ENCODE measurements around the gene FAM114A1.
A peak's percentile ranks its signal among the peaks of the same experiment; 100 is the strongest.

FAM114A1 gene

GRCh38 chr4:38867478-38868058, at the start of gene FAM114A1:
Gene FAM114A1, plus strand, starts transcription at chr4:38867806. Its CDS starts 10,273 bp downstream, at chr4:38878079.
- DNase-seq: peak in 1 of 2 experiments; percentile 45

DNA sequence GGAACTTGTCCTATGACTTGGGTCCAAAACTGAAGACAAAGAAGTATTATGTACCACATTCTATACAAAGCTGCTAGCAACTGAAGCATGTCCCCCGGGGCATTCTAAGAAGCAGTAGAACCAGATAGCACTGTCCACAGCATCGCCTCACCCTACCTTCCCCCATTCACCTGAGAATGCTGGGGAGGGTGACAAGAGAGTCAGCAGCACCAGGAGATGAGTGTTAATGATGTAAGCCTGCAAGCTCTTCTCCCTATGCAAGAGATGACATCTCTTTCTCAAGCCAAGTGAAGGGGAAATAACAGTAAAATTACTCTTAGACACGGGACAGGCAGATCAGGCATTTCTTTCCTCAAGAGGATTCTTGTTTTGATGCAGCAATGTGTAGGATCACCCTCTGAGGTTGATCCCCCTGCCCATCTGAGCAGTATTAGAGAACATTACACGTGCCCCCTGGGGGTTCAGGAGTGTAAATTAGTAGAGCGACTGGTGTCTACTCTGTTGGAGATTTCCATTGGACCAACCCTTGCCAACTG, 49.1 kb upstream of the FAM114A1 start:
- no peak for DNase-seq

GRCh38 chr4:38819569-38819968, 48.0 kb upstream of the FAM114A1 start:
- DNase-seq: no peak

DNA sequence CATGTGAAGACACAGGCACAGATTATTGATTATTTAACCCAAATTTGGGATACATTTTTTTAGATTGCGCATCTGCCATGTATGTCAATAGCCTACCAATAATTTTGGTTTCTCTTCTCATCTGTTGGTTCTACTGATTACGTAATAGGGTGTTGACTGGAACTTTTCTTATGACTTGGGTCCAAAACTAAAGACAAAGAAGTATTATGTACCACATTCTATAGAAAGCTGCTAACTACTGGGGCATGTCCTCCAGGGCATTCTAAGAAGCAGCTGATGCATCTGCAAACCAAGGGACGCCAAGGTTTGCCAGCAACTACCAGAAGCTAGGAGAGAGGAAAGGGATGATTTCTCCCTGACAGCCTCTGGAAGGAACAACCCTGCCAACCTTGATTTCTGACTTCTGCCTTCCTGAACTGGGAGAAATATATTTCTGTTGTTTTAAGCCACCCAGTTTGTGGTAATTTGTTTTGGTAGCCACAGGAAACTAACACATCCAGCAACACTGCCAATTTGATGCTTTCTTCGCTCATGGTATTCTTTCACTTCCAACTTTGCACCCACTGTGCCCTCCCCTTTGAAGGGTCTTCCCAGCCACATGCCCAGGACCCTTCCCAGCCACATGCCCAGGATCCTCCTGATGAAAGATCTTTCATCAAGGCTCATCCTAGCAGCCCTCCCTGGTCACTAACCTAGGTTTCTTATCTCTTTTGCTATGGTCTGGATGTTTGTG, 47.1 kb upstream of the FAM114A1 start:
- DNase-seq: no peak

DNA sequence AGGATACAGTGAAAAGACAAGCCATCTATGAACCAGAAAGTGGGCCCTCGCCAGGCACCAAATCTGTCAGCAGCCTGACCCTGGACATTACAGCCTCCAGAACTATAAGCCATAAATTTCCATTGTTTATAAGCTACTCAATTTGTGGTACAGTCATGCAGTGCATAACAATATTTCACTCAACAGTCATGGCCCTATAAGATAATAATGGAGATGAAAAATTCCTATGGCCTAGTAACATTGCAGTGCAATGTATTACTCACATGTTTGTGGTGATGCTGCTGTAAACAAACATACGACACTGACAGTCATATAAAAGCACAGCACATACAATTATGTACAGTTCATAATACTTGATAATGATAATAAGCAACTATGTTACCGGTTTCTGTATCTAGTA, 45.9 kb upstream of the FAM114A1 start:
- no peak for DNase-seq

- DNase-seq: no peak
These were observed 44.8 kb upstream of the FAM114A1 start for GRCh38 chr4:38822748-38823303.

DNA sequence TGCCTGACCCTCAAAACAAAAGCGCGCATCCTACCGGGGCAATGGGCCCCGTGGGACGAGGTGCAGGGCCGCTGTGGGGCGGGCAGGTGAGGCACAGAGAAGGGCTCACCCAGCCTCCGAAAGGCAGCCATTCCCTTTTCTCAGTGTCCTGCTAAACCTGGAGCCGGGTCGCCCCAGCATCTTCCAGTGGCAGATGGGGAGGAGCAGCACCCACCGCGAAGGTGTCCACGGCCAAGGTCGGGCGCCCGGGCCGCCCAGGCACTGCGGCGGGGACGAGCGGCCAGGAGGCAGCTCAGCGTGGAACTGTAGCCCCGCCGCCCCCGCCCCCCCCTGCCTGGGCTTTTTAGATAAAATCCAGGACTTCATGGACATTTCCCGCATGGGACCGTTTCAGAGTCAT, 43.8 kb upstream of the FAM114A1 start:
- no peak for DNase-seq

- no peak for DNase-seq
These were observed 38.4 kb upstream of the FAM114A1 start for GRCh38 chr4:38829237-38829636.

DNA sequence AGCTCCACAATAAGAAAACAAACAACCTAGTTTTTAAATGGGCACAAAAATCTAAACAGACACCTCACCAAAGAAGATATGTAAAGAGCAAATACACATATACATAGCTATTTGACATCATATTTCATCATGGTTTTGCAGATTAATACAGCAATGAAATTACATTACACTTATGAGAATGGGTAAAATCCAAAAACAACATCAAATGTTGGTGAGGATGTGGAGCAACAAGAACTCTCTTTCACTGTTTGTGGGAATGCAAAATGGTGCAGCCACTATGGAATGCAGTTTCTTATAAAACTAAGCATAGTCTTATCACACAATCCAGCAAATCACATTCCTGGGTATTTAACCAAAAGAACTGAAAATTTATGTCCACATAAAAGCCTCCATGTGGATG, 36.0 kb upstream of the FAM114A1 start:
- DNase-seq: no peak

GRCh38 chr4:38832206-38832605, 35.4 kb upstream of the FAM114A1 start:
- no peak for DNase-seq

GRCh38 chr4:38832624-38833528, 34.7 kb upstream of the FAM114A1 start:
- DNase-seq: no peak

- DNase-seq: no peak
These were observed 33.0 kb upstream of the FAM114A1 start for GRCh38 chr4:38834570-38834969.

DNA sequence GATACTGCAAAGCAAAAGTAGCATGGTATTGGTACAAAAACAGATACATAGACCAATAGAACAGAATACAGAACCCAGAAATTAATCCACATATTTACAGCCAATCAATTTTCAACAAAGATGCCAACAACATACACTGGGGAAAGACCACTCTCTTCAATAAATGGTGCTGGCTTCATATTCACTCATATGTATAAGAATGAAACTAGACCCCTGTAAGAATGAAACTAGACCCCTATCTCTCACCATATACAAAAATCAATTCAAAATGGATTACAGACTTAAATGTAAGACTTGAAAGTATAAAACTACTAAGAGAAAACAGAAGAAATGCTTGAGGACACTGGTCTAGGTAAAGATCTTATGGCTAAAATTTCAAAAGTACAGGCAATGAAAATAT, 30.3 kb upstream of the FAM114A1 start:
- DNase-seq: no peak

DNA sequence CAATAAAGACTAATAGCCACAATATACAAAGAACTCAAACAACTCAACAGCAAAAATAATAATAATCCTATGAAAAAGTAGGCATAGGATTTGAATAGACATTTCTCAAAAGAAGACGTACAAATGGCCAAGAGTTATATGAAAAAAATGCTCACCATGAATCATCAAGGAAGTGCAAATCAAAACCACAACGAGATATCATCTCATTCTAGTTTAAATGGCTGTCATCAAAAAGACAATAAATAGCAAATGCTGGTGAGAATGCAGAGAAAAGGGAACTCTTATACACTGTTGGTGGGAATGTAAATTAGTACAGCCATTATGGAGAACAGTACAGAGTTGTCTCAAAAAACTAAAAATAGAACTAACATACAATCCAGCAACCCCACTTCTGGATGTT, 29.8 kb upstream of the FAM114A1 start:
- DNase-seq: no peak

DNA sequence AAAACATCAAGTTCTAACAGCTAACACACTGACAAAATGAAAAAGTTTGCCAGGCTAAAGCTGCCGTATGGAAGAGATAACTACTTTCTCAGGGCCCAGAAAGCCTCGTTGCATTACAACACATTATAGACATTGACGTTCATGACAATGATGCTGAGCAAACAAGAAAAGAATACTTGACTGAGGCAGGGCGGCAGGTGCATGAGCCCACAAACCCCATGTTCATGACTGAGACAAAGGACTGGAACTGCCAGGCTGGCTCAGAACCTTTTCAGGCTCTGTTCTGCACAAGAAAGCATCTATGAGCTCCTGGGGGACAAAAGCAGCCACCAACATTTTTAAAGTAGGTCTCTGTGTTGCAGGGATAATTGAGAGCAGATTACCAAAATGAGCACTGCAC, 24.6 kb upstream of the FAM114A1 start:
- DNase-seq: no peak

DNA sequence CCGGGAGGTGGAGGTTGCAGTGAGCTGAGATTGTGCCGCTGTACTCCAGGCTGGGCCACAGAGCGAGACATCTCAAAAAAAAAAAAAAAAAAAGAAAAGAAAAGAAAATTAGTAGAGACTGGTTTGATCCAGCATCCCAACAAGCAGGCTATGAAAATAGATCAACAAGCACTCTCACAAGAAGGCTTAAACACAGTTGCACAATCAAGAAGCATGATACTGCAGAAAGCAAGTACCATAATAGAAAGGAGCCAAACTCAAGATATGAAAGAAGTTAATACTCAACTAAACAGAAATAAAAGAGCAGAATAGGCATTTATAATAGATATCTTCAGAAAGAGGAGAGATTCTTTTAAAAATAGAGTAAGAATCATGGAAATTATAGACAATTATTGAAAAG, 21.6 kb upstream of the FAM114A1 start:
- no peak for DNase-seq

- DNase-seq: no peak
These were observed 12.1 kb upstream of the FAM114A1 start for GRCh38 chr4:38855466-38855865.

- no peak for DNase-seq
These were observed 11.6 kb upstream of the FAM114A1 start for GRCh38 chr4:38856046-38856445.

DNA sequence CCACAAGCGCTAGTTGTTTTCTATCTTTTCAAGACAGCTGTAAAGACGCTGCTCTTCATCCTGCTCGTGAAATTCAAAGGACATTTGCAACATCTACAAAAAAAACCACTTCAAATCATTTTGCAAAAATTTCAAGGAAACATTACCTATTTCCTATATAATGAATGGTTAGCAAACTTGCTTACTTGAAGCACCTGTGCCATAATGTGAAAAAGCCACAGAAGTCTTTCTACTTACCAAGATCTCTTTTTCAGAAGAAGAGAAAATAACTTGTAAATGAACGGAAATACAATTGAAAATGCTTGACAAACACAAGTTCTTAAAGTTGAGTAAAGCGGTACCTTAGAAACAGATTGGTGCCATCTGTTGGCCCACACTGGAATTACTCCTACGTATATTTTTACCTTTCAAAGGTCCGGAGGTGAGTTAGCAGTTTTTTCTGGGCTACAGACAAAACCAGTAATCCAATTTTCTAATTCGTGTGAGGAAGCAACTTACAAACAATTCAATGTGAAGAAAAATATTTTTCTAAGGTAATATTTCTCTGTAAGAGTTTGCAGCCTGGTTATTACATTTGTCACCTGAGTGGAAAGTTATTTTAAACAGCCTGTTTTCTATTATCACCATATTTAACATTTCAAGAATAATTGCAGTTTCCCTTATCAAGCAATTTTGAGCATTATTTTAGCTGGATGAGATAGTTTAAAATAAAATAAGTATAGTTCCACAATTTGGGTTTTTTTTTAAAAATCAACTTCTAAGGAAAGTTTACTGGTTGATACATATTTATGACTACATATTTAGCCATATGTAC, 10.9 kb upstream of the FAM114A1 start, which contains the start of gene TLR6:
TLR6 (minus strand) TSS at position 294 of the 814 bp plus-strand sequence. CDS start 27,344 bp downstream, outside the sequence.
- DNase-seq: peak in 1 of 2 experiments; percentile 24

DNA sequence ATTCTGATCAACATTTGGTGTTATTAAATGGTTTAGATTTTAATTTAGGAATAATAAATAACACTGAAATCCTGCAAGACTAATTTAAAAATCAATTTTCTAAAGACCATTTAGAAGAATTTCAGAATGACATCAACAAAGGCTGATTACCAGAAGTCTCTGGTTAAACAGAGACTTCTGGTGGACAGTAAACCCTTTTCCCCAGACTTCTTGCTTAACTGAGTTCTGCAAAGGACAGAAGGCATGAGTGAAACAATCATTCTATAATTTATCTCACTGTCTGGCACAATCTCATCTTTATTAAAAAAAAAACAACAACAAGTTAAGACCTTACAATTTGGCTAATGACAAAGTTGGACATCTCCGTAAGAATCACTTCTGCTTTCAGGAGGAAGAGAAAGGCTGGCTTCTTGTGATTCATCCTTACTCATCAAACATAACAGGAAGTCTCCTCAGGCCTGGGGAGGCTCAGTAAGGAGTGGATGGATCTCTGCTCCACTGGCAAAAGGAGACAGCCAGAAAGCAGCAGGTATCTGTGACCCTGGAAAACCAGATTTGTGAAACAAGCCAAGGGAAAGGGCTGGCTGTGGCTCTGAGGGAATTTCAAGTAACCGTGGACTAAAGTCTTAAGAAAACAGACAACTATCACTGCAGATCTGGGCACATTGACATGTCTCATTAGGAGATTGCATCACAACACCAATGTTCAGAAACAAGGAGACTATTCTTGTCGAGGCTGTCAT, 10.1 kb upstream of the FAM114A1 start:
- DNase-seq: no peak

DNA sequence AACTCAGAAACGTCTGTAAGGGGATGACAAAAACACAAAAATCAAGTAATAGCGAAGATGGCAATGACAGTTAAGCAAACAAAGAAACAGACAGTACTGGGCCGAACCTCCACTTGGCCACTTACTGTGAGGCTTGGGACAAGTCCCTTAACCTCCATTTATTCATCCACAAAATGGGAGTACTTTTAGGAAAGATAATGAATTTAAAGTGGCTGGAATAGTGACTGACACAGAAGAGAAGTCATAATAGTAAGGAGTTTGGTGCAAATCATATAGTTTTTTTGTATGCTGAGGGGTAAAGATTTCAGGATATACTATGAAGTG, 9.5 kb upstream of the FAM114A1 start:
- DNase-seq: no peak

DNA sequence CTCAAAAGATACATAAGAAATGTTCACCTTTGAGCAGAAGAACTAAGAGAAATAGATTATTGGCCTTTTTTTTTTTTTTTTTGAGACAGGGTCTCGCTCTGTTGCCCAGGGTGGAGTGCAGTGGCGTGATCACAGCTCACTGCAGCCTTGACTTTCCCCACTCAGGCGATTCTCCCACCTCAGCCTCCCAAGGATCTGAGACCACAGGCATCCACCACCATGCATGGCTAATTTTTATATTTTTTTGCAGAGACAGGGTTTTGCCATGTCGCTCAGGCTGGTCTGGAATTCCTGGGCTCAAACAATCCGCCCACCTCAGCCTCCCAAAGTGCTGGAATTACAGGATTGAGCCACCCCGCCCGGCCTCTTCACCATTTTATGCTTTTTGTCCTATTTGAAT, 8.1 kb upstream of the FAM114A1 start:
- DNase-seq: no peak

All from NCI-H446 (cell line).